PFSK-1 (cell line): ENCODE measurements around the gene NCAPH2.

Experiments
- FOXP2 ChIP-seq: optimal IDR thresholded peaks from 2 replicates; pipeline ENCODE3; 2011; ENCODE audit warnings: borderline replicate concordance, control low read depth, inconsistent platforms; ENCODE audit not compliant: insufficient read depth; ENCODE audit errors: extremely low read length, extremely low read depth
- POLR2AphosphoS5 ChIP-seq: IDR thresholded peaks from 2 replicates; pipeline ENCODE4 v1.6.1; 2012; ENCODE audit warnings: low read depth, mild to moderate bottlenecking, control low read depth, low read length, moderate library complexity
- REST ChIP-seq, 2 experiments: IDR thresholded peaks; 2 replicates each; pipeline versions ENCODE4 v1.6.1 to v1.8.0; 2011 to 2012; ENCODE audit warnings: low read depth in 2 of 2, low read length in 2 of 2, control low read depth in 1 of 2, inconsistent platforms in 1 of 2, mild to moderate bottlenecking in 1 of 2, moderate library complexity in 1 of 2; ENCODE audit not compliant: insufficient read depth in 1 of 2
- SIN3A ChIP-seq: IDR thresholded peaks from 2 replicates; pipeline ENCODE4 v1.6.1; 2012; ENCODE audit warnings: mild to moderate bottlenecking, low read length, moderate library complexity, borderline replicate concordance; ENCODE audit not compliant: insufficient read depth
- TAF1 ChIP-seq: IDR thresholded peaks from 2 replicates; pipeline ENCODE4 v1.6.1; 2012; ENCODE audit warnings: low read length, control low read depth, borderline replicate concordance; ENCODE audit not compliant: insufficient read depth

Gene NCAPH2

GRCh38 chr22:50537765-50538164 lies 29.7 kb downstream of the NCAPH2 start:
- no peak for TF ChIP-seq TAF1
- no peak for TF ChIP-seq POLR2AphosphoS5
- TF ChIP-seq REST (IDR thresholded peaks at IDR 0.05; ENCODE audit: insufficient read depth in 1 of 2, low read depth in 2 of 2, low read length in 2 of 2): no peak
- no peak for TF ChIP-seq SIN3A
- TF ChIP-seq FOXP2: no peak

- TF ChIP-seq REST (IDR thresholded peaks at IDR 0.05; ENCODE audit: insufficient read depth in 1 of 2, low read depth in 2 of 2, low read length in 2 of 2) (no peak), SIN3A (no peak), TAF1 (no peak)
Observed at GRCh38 chr22:50540381-50540780, 32.4 kb downstream of the NCAPH2 start.

- TF ChIP-seq POLR2AphosphoS5: no peak
- no peak for TF ChIP-seq REST (IDR thresholded peaks at IDR 0.05; ENCODE audit: insufficient read depth in 1 of 2, low read depth in 2 of 2, low read length in 2 of 2)
- TF ChIP-seq TAF1: no peak
- TF ChIP-seq SIN3A: no peak
- TF ChIP-seq FOXP2: no peak
Observed at GRCh38 chr22:50542416-50542927, 34.4 kb downstream of the NCAPH2 start.

- TF ChIP-seq POLR2AphosphoS5 (no peak), SIN3A (no peak), TAF1 (no peak), FOXP2 (no peak), REST (IDR thresholded peaks at IDR 0.05; ENCODE audit: insufficient read depth in 1 of 2, low read depth in 2 of 2, low read length in 2 of 2) (no peak)
Observed at GRCh38 chr22:50544078-50544745, 36.2 kb downstream of the NCAPH2 start.

- TF ChIP-seq TAF1: no peak
- no peak for TF ChIP-seq POLR2AphosphoS5
- no peak for TF ChIP-seq REST (IDR thresholded peaks at IDR 0.05; ENCODE audit: insufficient read depth in 1 of 2, low read depth in 2 of 2, low read length in 2 of 2)
- no peak for TF ChIP-seq FOXP2
- no peak for TF ChIP-seq SIN3A
Observed at GRCh38 chr22:50544746-50545253, 36.8 kb downstream of the NCAPH2 start.
